CD14-positive monocyte (primary cell): ENCODE data around the gene GATC. TPM values are rescaled to one million over a fixed set of nuclear protein-coding genes. Genes with fewer than 3 reads are reported as not detected.

Experiments
- DNase-seq, 3 donors: peaks; one replicate each; pipeline ENCODE4 v3.0.0-alpha.2; 2011 to 2022
- H2AFZ ChIP-seq: 2 replicates; pipeline ENCODE4 v1.6.0; 2012; ENCODE audit warnings: mild to moderate bottlenecking, low read depth, low read length, inconsistent platforms; ENCODE audit not compliant: insufficient read depth, poor library complexity, severe bottlenecking
- H3K27ac ChIP-seq, 2 donors: 1 replicate in 1 of 2; 2 replicates in 1 of 2; pipeline ENCODE4 v1.5.1; 2012 to 2013; ENCODE audit warnings: low read length in 2 of 2, control low read depth in 1 of 2, inconsistent platforms in 1 of 2, low read depth in 1 of 2, mild to moderate bottlenecking in 1 of 2
- H3K27me3 ChIP-seq, 2 donors: one replicate each; pipeline versions ENCODE4 v1.6.0 to v1.6.1; 2011 to 2013; ENCODE audit warnings: low read length in 2 of 2; ENCODE audit not compliant: control insufficient read depth in 2 of 2, insufficient read depth in 2 of 2
- H3K36me3 ChIP-seq, 2 donors: replicated peaks in 1 of 2; 1 replicate in 1 of 2; 2 replicates in 1 of 2; pipeline versions ENCODE4 v1.5.1 to v1.6.1; 2012 to 2013; ENCODE audit warnings: low read length in 2 of 2, control low read depth in 1 of 2, inconsistent platforms in 1 of 2, mild to moderate bottlenecking in 1 of 2; ENCODE audit not compliant: insufficient read depth in 2 of 2, control insufficient read depth in 1 of 2
- H3K4me1 ChIP-seq, 2 donors: 1 replicate in 1 of 2; 2 replicates in 1 of 2; pipeline versions ENCODE4 v1.5.1 to v1.6.1; 2012 to 2013; ENCODE audit warnings: low read length in 2 of 2, control low read depth in 1 of 2, inconsistent platforms in 1 of 2, mild to moderate bottlenecking in 1 of 2, moderate library complexity in 1 of 2; ENCODE audit not compliant: insufficient read depth in 2 of 2, control insufficient read depth in 1 of 2
- H3K4me2 ChIP-seq: replicated peaks from 2 replicates; pipeline ENCODE3; 2012; ENCODE audit warnings: low read length, moderate library complexity, mild to moderate bottlenecking; ENCODE audit not compliant: poor library complexity, severe bottlenecking; ENCODE audit errors: extremely low read depth
- H3K4me3 ChIP-seq, 3 experiments: fragments of 200-600 bp in 1 of 3; sonication (generic) in 1 of 3; replicated peaks in 1 of 3; 1 replicate in 2 of 3; 2 replicates in 1 of 3; pipeline ENCODE4 v1.5.1; 2011 to 2013; ENCODE audit warnings: low read length in 3 of 3, mild to moderate bottlenecking in 3 of 3, control low read depth in 2 of 3, low read depth in 2 of 3, inconsistent platforms in 1 of 3, moderate library complexity in 1 of 3
- H3K79me2 ChIP-seq: 2 replicates; pipeline ENCODE4 v1.6.0; 2012; ENCODE audit warnings: mild to moderate bottlenecking, control low read depth, inconsistent platforms, low read length, moderate library complexity; ENCODE audit not compliant: insufficient read depth
- H3K9ac ChIP-seq: 2 replicates; pipeline ENCODE4 v1.6.0; 2017; ENCODE audit warnings: low read length, mild to moderate bottlenecking; ENCODE audit not compliant: insufficient read depth, poor library complexity, severe bottlenecking
- H3K9me3 ChIP-seq, 2 donors: replicated peaks in 1 of 2; 1 replicate in 1 of 2; 2 replicates in 1 of 2; pipeline versions ENCODE4 v1.5.1 to v1.6.1; 2012 to 2013; ENCODE audit warnings: low read length in 2 of 2, control low read depth in 1 of 2; ENCODE audit not compliant: control insufficient read depth in 1 of 2, insufficient read depth in 1 of 2
- H4K20me1 ChIP-seq: 2 replicates; pipeline ENCODE4 v1.6.0; 2012; ENCODE audit warnings: mild to moderate bottlenecking, low read length, control low read depth, moderate library complexity; ENCODE audit not compliant: insufficient read depth
- H3K27ac Mint-ChIP-seq, 7 donors: one replicate each; pipeline ENCODE4 v1.8.0; 2020; ENCODE audit warnings: mild to moderate bottlenecking in 7 of 7, mixed read lengths in 7 of 7, moderate library complexity in 6 of 7, inconsistent platforms in 2 of 7
- H3K27me3 Mint-ChIP-seq, 3 donors: one replicate each; pipeline ENCODE4 v1.8.0; 2021 to 2022; ENCODE audit warnings: low read depth in 3 of 3, mild to moderate bottlenecking in 3 of 3, mixed read lengths in 3 of 3, moderate library complexity in 3 of 3, inconsistent platforms in 1 of 3
- H3K36me3 Mint-ChIP-seq, 2 donors: one replicate each; pipeline ENCODE4 v1.8.0; 2020; ENCODE audit warnings: mixed read lengths in 2 of 2, inconsistent platforms in 1 of 2, mild to moderate bottlenecking in 1 of 2
- H3K4me1 Mint-ChIP-seq: one replicate; pipeline ENCODE4 v1.8.0; 2020; ENCODE audit warnings: mild to moderate bottlenecking, mixed read lengths
- H3K4me3 Mint-ChIP-seq, 2 donors: one replicate each; pipeline ENCODE4 v1.8.0; 2020; ENCODE audit warnings: mild to moderate bottlenecking in 2 of 2, mixed read lengths in 2 of 2, moderate library complexity in 1 of 2
- H3K9me3 Mint-ChIP-seq, 7 donors: one replicate each; pipeline ENCODE4 v1.8.0; 2020 to 2022; ENCODE audit warnings: mixed read lengths in 7 of 7, mild to moderate bottlenecking in 6 of 7, moderate library complexity in 6 of 7, inconsistent platforms in 2 of 7
- CTCF ChIP-seq: fragments of 200-600 bp; IDR thresholded peaks from one replicate; pipeline ENCODE4 v1.8.0; 2022; ENCODE audit warnings: antibody characterized with exemption, mild to moderate bottlenecking
- WGBS: methylation state at CpG from one replicate; pipeline ENCODE4 v1.1.5; 2013; ENCODE audit warnings: missing lambda C conversion rate; ENCODE audit not compliant: insufficient coverage; 5-methylcytosine and 5-hydroxymethylcytosine counted together
- intact Hi-C, 2 donors: fragments of 100-400 bp; cut with micrococcal nuclease; formaldehyde crosslinking; loops; one replicate each; pipeline versions ENCODE4 v1.15.0 to v1.15.1; 2023
- polyA plus RNA-seq, 3 donors: library from polyadenylated mRNA; depleted of rRNA in 1 of 3; unstranded in 2 of 3; stranded (reverse) in 1 of 3; fragments of 300-500 nt in 2 of 3; fragments of >200 nt in 1 of 3; fragmentation: Illumina TruSeq in 2 of 3; gene quantifications; 1 replicate in 2 of 3; 2 replicates in 1 of 3; pipeline ENCODE4 v1.2.3, GENCODE V29; 2012 to 2021

The GATC gene
- polyA plus RNA-seq, 3 donors: 10.7 to 13.8 (median 11.3) TPM

- no peak overlapping the region for H3K9ac ChIP-seq
- H3K36me3 ChIP-seq: no peaks in the 10 kb centered on the region
- H3K27ac Mint-ChIP-seq: no peak overlapping the region
- no peak overlapping the region for H2AFZ ChIP-seq
- H3K79me2 ChIP-seq: no peaks in the 10 kb centered on the region
- WGBS: 76% methylated on average over 5 of the region's 5 CpGs
- H4K20me1 ChIP-seq: no peaks in the 10 kb centered on the region
- H3K9me3 ChIP-seq: no peaks in the 10 kb centered on the region
- no peak overlapping the region for H3K4me3 Mint-ChIP-seq
- no peak overlapping the region for H3K4me3 ChIP-seq
- intact Hi-C loops: no loop called here
- no peak for DNase-seq
- H3K36me3 Mint-ChIP-seq: no peaks in the 10 kb centered on the region
- H3K9me3 Mint-ChIP-seq: no peaks in the 10 kb centered on the region
- peaks cover 0 to 2% of the 10 kb centered on the region in 2 donors for H3K4me1 ChIP-seq
- H3K27me3 Mint-ChIP-seq: peaks cover 0 to 2% (median 1%) of the 10 kb centered on the region in 3 donors
- H3K27me3 ChIP-seq: no peaks in the 10 kb centered on the region
- H3K4me1 Mint-ChIP-seq: peaks cover 12% of the 10 kb centered on the region
- H3K27ac ChIP-seq: no peak overlapping the region
- TF ChIP-seq CTCF: no peak
- H3K4me2 ChIP-seq: no peak overlapping the region
Observed at GRCh38 chr12:120488057-120488640, 41.9 kb downstream of the GATC start.

- no peak overlapping the region for H3K4me3 ChIP-seq
- H3K27me3 ChIP-seq: no peaks in the 10 kb centered on the region
- H3K27ac ChIP-seq: no peak overlapping the region
- intact Hi-C loops: no loop called here
- no peaks in the 10 kb centered on the region for H3K4me1 ChIP-seq
- no peak for TF ChIP-seq CTCF
- no peaks in the 10 kb centered on the region for H3K9me3 ChIP-seq
- 93% methylated on average over 4 of the region's 4 CpGs for WGBS
- Mint-ChIP-seq H3K9me3 (no peaks in the 10 kb centered on the region), H3K36me3 (no peaks in the 10 kb centered on the region), H3K27ac (peak overlapping the region in 1 of 7 donors; percentile 67), H3K27me3 (peaks cover 0 to 2% (median 1%) of the 10 kb centered on the region in 3 donors), H3K4me1 (peaks cover 3% of the 10 kb centered on the region), H3K4me3 (no peak overlapping the region)
- H4K20me1 ChIP-seq: no peaks in the 10 kb centered on the region
- H2AFZ ChIP-seq: no peak overlapping the region
- H3K9ac ChIP-seq: no peak overlapping the region
- no peak for DNase-seq
- H3K79me2 ChIP-seq: no peaks in the 10 kb centered on the region
- no peak overlapping the region for H3K4me2 ChIP-seq
- no peaks in the 10 kb centered on the region for H3K36me3 ChIP-seq
Observed at GRCh38 chr12:120489018-120489417, 42.8 kb downstream of the GATC start.
